ENCODE measurements around the gene KCNQ5. TPM values are rescaled to one million over a fixed set of nuclear protein-coding genes. Genes with fewer than 3 reads are reported as not detected.

KCNQ5 gene
- total and polyA plus RNA-seq, 2 of the 8 experiments (the other 6 are each of a cell fraction or from before 2014, with no cell fraction given) = 0.83 to 1.2 TPM

DNA sequence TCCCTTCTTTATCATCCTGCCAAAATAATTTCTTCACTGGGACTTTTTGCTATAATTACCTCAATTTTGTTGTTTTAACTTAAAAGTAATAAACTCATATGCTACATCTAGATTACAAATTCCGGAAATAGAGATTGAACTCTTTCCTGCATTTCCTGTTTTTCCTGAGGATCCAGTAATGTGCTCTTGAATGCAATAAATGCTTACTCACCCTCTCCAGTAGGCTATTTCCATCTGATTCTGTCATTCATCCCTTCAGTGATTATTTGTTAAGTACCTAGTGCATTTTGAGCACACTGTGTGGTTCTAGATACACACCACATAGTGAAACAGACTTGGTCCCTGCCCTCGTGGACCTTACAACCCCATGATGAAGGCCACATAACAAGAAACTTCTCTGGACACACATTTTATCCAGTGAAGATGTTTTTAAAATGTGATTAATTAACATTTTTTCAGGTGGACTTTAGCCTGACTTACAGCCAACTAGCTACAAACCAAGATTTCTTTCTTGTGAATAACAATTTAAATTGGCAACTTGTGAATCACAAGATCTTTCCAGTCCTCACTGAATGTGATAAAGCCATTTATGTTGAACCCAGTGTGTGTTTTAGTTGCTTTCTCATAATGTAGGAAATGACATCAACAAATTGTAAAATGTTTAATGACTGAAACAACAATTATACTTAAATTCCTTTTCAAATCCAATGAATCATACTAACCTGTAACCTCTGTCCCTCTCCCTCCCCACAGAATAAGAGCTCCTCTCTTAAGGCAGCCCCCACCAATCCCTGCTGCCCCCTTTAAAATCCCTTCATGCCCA, 331.2 kb downstream of the KCNQ5 start:
- Histone ChIP-seq H2BK15ac (ENCODE audit: low read length) (no peak overlapping the region), H3K4me1 (replicated peaks in 1 of 4; ENCODE audit: control insufficient read depth in 3 of 4, insufficient read depth in 4 of 4, low read length in 3 of 4) (peaks cover 0 to 2% (median 0%) of the 10 kb centered on the region in 4 experiments; a peak in 1 of 7 replicates), H3K56ac (replicated peaks; ENCODE audit: insufficient read length, low read depth, low read length) (no peak overlapping the region), H3K9ac (replicated peaks in 1 of 4; ENCODE audit: extremely low read depth in 1 of 4, low read depth in 3 of 4, low read length in 3 of 4) (no peak overlapping the region), H3K14ac (ENCODE audit: insufficient read length) (no peak overlapping the region), H2AK5ac (ENCODE audit: low read depth, low read length) (no peak overlapping the region), H4K91ac (replicated peaks; ENCODE audit: insufficient read length, low read length) (no peak overlapping the region), H3K27me3 (replicated peaks in 1 of 4; ENCODE audit: control insufficient read depth in 3 of 4, extremely low read depth in 1 of 4, insufficient read depth in 3 of 4, low read length in 3 of 4) (no peaks in the 10 kb centered on the region), H4K20me1 (replicated peaks in 1 of 2; ENCODE audit: control insufficient read depth in 1 of 2, insufficient read depth in 2 of 2, low read length in 2 of 2) (no peaks in the 10 kb centered on the region), H2BK12ac (ENCODE audit: low read depth, low read length) (no peak overlapping the region), H2AFZ (ENCODE audit: low read length) (no peak overlapping the region), H2BK20ac (ENCODE audit: low read length) (no peak overlapping the region), H4K8ac (ENCODE audit: extremely low read depth, insufficient read depth, low read length) (no peak overlapping the region), H3K4ac (replicated peaks; ENCODE audit: insufficient read length, low read depth, low read length) (no peak overlapping the region), H3K4me3 (ENCODE audit: extremely low read depth in 1 of 4, insufficient read depth in 2 of 4, low read depth in 3 of 4, low read length in 4 of 4) (no peak overlapping the region), H3K9me3 (ENCODE audit: insufficient read depth in 2 of 2, low read depth in 1 of 2, low read length in 1 of 2) (no peaks in the 10 kb centered on the region), H3K79me1 (ENCODE audit: low read depth, low read length) (no peaks in the 10 kb centered on the region), H4K5ac (ENCODE audit: insufficient read length, low read depth, low read length) (no peak overlapping the region), H3K23ac (ENCODE audit: insufficient read length) (no peak overlapping the region), H2BK5ac (ENCODE audit: low read depth, low read length) (no peak overlapping the region), H3K27ac (ENCODE audit: low read depth, low read length) (no peak overlapping the region), H3K23me2 (ENCODE audit: low read depth, low read length) (no peaks in the 10 kb centered on the region), H3K36me3 (ENCODE audit: control insufficient read depth in 2 of 4, insufficient read depth in 4 of 4, low read length in 3 of 4) (no peaks in the 10 kb centered on the region), H3K79me2 (ENCODE audit: control insufficient read depth in 1 of 2, insufficient read depth in 2 of 2, low read length in 2 of 2) (no peaks in the 10 kb centered on the region), H3K18ac (ENCODE audit: extremely low read depth, low read length) (no peak overlapping the region), H3K4me2 (ENCODE audit: insufficient read depth in 1 of 2, low read depth in 2 of 2, low read length in 2 of 2) (no peak overlapping the region), H2BK120ac (replicated peaks; ENCODE audit: low read depth, low read length) (no peak overlapping the region)
- POLR2A ChIA-PET (ENCODE audit: partially characterized antibody) = no interaction called here
- 90% methylated on average over 2 of the region's 2 CpGs; no CpG with 5 or more reads in 1 of the 2 experiments for WGBS, 2 experiments (ENCODE audit: extremely low coverage in 1 of 2, insufficient coverage in 1 of 2, insufficient read length in 1 of 2, insufficient replicate concordance in 2 of 2, low coverage in 1 of 2, low lambda C conversion rate in 2 of 2, missing lambda C conversion rate in 1 of 2)
- CTCF ChIA-PET (ENCODE audit: partially characterized antibody) = interaction anchor here (1.9 kb wide), 1 partner anchor 541 kb away, joined by 3 read pairs; no protein-coding TSS in a partner anchor
- FAIRE-seq = no peak
- DNase-seq (ENCODE audit: low read depth in 1 of 2, low spot score in 2 of 2) = no peak
- no peak for TF ChIP-seq CREB1 (IDR thresholded peaks at IDR 0.05)
- TF ChIP-seq SP1 (IDR thresholded peaks at IDR 0.05; ENCODE audit: low read depth, low read length) = no peak
- no peak for TF ChIP-seq KDM4A (IDR thresholded peaks at IDR 0.05; ENCODE audit: low read depth, low read length, severe bottlenecking)
- no peak for TF ChIP-seq EGR1 (IDR thresholded peaks at IDR 0.05; ENCODE audit: borderline replicate concordance, low read depth, low read length)
- no peak for TF ChIP-seq BACH1 (IDR thresholded peaks at IDR 0.05; ENCODE audit: low read length)
- no peak for TF ChIP-seq RBBP5 (IDR thresholded peaks at IDR 0.05; ENCODE audit: borderline replicate concordance, low read depth, low read length)
- TF ChIP-seq KDM1A (IDR thresholded peaks at IDR 0.05; ENCODE audit: borderline replicate concordance, low read length) = no peak
- no peak for TF ChIP-seq SP4 (IDR thresholded peaks at IDR 0.05; ENCODE audit: low read length)
- TF ChIP-seq KDM5A (IDR thresholded peaks at IDR 0.05; ENCODE audit: low read length) = no peak
- TF ChIP-seq, protein P1, sequence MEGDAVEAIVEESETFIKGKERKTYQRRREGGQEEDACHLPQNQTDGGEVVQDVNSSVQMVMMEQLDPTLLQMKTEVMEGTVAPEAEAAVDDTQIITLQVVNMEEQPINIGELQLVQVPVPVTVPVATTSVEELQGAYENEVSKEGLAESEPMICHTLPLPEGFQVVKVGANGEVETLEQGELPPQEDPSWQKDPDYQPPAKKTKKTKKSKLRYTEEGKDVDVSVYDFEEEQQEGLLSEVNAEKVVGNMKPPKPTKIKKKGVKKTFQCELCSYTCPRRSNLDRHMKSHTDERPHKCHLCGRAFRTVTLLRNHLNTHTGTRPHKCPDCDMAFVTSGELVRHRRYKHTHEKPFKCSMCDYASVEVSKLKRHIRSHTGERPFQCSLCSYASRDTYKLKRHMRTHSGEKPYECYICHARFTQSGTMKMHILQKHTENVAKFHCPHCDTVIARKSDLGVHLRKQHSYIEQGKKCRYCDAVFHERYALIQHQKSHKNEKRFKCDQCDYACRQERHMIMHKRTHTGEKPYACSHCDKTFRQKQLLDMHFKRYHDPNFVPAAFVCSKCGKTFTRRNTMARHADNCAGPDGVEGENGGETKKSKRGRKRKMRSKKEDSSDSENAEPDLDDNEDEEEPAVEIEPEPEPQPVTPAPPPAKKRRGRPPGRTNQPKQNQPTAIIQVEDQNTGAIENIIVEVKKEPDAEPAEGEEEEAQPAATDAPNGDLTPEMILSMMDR (IDR thresholded peaks at IDR 0.05; ENCODE audit: control extremely low read depth in 1 of 3, insufficient read depth in 1 of 3, low read depth in 1 of 3, low read length in 3 of 3) = no peak
- no peak for TF ChIP-seq ASH2L (IDR thresholded peaks at IDR 0.05; ENCODE audit: low read length)

Data from H1 (cell line).